ENCODE measurements around the gene SEPTIN5.

The SEPTIN5 gene

GRCh38 chr22:19734163-19734562 is 19.9 kb downstream of the SEPTIN5 start:
- no peak for DNase-seq (ENCODE audit: low spot score)
- TF ChIP-seq CTCF (IDR thresholded peaks at IDR 0.05; ENCODE audit: extremely low read depth, missing control alignments): no peak

GRCh38 chr22:19734837-19735382 is 20.6 kb downstream of the SEPTIN5 start:
- DNase-seq (ENCODE audit: low spot score): no peak

GRCh38 chr22:19735665-19736510 is 21.6 kb downstream of the SEPTIN5 start:
- TF ChIP-seq CTCF (IDR thresholded peaks at IDR 0.05; ENCODE audit: extremely low read depth, missing control alignments): no peak
- no peak for DNase-seq (ENCODE audit: low spot score)

More at GRCh38 chr22:19734837-19735382, 20.6 kb downstream of the SEPTIN5 start:
- no peak for TF ChIP-seq CTCF (IDR thresholded peaks at IDR 0.05; ENCODE audit: extremely low read depth, missing control alignments)

- no peak for TF ChIP-seq CTCF (IDR thresholded peaks at IDR 0.05; ENCODE audit: extremely low read depth, missing control alignments)
- DNase-seq (ENCODE audit: low spot score): no peak
These were observed 23.8 kb downstream of the SEPTIN5 start for GRCh38 chr22:19737846-19738663.

- no peak for DNase-seq (ENCODE audit: low spot score)
- TF ChIP-seq CTCF (IDR thresholded peaks at IDR 0.05; ENCODE audit: extremely low read depth, missing control alignments): no peak
These were observed 24.6 kb downstream of the SEPTIN5 start for GRCh38 chr22:19738664-19739447.

GRCh38 chr22:19739448-19739895 is 25.2 kb downstream of the SEPTIN5 start:
- no peak for TF ChIP-seq CTCF (IDR thresholded peaks at IDR 0.05; ENCODE audit: extremely low read depth, missing control alignments)
- DNase-seq (ENCODE audit: low spot score): no peak
